Muscle layer of duodenum (tissue), 2 donors: ENCODE results near the gene NAMPT.

Experiments used
- H3K27ac ChIP-seq: one replicate; pipeline ENCODE4 v1.7.0; 2013; ENCODE audit warnings: mild to moderate bottlenecking, low read length
- H3K27me3 ChIP-seq: one replicate; pipeline ENCODE4 v1.7.0; 2013; ENCODE audit warnings: low read depth, mild to moderate bottlenecking, control low read depth, low read length
- H3K36me3 ChIP-seq, 2 donors: one replicate each; pipeline ENCODE4 v1.7.0; 2013; ENCODE audit warnings: low read length in 2 of 2, control low read depth in 1 of 2, mild to moderate bottlenecking in 1 of 2; ENCODE audit not compliant: insufficient read depth in 2 of 2, control insufficient read depth in 1 of 2
- H3K4me1 ChIP-seq, 2 donors: one replicate each; pipeline ENCODE4 v1.7.0; 2013; ENCODE audit warnings: low read length in 2 of 2, mild to moderate bottlenecking in 2 of 2, control low read depth in 1 of 2, moderate library complexity in 1 of 2; ENCODE audit not compliant: insufficient read depth in 2 of 2, control insufficient read depth in 1 of 2
- H3K4me3 ChIP-seq, 2 donors: one replicate each; pipeline ENCODE4 v1.7.0; 2013; ENCODE audit warnings: low read length in 2 of 2, low read depth in 1 of 2, mild to moderate bottlenecking in 1 of 2
- H3K9me3 ChIP-seq, 2 donors: one replicate each; pipeline ENCODE4 v1.7.0; 2013; ENCODE audit warnings: low read length in 2 of 2, control low read depth in 1 of 2, mild to moderate bottlenecking in 1 of 2; ENCODE audit not compliant: control insufficient read depth in 1 of 2
- donor health status: healthy.

NAMPT gene

GRCh38 chr7:106248600-106248999 lies 36.2 kb downstream of the NAMPT start:
- Histone ChIP-seq H3K36me3 (peaks cover 43% of the 10 kb centered on the region in 2 donors), H3K9me3 (no peaks in the 10 kb centered on the region), H3K4me3 (no peak overlapping the region), H3K4me1 (no peaks in the 10 kb centered on the region), H3K27ac (no peak overlapping the region), H3K27me3 (no peaks in the 10 kb centered on the region)

DNA sequence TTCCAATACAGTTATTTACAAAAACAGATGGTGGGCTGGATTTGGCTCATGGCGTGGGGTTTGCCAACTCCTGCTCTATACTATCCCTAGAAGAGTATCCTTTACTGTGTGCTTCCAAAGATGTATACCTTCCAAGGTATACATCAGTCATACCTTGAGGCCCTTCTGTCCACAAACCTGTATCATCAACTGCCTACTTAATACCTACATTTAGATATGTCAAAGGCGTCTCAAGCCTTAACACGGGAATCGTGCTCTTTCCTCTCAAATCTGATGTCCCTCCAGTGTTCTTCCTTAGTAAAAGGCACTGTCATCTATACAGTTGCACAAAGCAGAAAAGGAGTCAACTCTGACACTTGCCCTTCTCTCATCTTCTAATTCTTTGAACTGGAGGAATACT lies 36.9 kb downstream of the NAMPT start:
- no peak overlapping the region for H3K27ac ChIP-seq
- no peaks in the 10 kb centered on the region for H3K27me3 ChIP-seq
- H3K4me3 ChIP-seq = no peak overlapping the region
- H3K9me3 ChIP-seq = no peaks in the 10 kb centered on the region
- H3K4me1 ChIP-seq = no peaks in the 10 kb centered on the region
- H3K36me3 ChIP-seq = peaks cover 35 to 36% of the 10 kb centered on the region in 2 donors

GRCh38 chr7:106246902-106247711 lies 37.7 kb downstream of the NAMPT start:
- no peaks in the 10 kb centered on the region for H3K9me3 ChIP-seq
- no peak overlapping the region for H3K4me3 ChIP-seq
- peaks cover 29% of the 10 kb centered on the region in 2 donors for H3K36me3 ChIP-seq
- no peaks in the 10 kb centered on the region for H3K27me3 ChIP-seq
- no peak overlapping the region for H3K27ac ChIP-seq
- no peaks in the 10 kb centered on the region for H3K4me1 ChIP-seq

DNA sequence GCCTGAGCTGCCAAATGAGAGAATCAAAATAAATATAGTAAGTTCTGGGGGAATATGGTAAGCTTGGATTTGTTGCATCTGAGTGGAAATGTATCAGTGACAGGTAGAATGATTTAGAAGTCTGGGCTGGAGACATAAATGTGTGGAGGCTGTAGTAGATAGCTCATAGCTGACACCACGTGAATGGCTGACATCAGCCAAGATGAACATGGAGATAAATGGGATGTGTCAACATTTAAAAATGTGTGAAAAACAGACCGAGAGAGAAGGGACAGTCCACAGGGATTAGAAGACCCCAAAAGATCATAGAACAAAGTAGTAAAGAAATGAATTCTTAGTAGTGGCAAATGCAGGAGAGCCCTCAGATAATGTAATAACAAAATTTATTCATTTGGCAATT lies 40.9 kb downstream of the NAMPT start:
- Histone ChIP-seq H3K4me1 (no peaks in the 10 kb centered on the region), H3K9me3 (no peaks in the 10 kb centered on the region), H3K27ac (no peak overlapping the region), H3K36me3 (peaks cover 12 to 13% of the 10 kb centered on the region in 2 donors), H3K27me3 (no peaks in the 10 kb centered on the region), H3K4me3 (no peak overlapping the region)

DNA sequence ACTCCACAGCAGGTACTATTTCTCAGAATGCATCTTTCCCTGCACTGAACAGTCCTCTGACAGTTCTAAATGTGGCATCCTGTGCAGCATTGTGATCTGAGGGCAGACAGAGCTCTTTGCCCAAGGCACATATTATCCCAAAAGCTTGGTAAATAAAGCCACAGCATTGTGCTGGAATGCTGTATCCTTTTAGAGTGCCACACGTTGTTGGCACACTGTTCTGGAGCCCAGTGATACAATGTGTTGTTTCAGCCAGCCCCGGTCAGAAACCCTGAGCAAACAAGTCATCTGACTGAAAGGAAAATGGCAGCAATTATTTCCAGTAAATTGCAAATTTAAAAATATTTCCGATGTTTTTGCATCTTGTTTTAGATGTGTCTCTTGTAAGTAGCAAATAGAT lies 45.4 kb downstream of the NAMPT start:
- H3K4me3 ChIP-seq = no peak overlapping the region
- no peaks in the 10 kb centered on the region for H3K36me3 ChIP-seq
- H3K27ac ChIP-seq = no peak overlapping the region
- no peaks in the 10 kb centered on the region for H3K27me3 ChIP-seq
- no peaks in the 10 kb centered on the region for H3K4me1 ChIP-seq
- H3K9me3 ChIP-seq = no peaks in the 10 kb centered on the region

DNA sequence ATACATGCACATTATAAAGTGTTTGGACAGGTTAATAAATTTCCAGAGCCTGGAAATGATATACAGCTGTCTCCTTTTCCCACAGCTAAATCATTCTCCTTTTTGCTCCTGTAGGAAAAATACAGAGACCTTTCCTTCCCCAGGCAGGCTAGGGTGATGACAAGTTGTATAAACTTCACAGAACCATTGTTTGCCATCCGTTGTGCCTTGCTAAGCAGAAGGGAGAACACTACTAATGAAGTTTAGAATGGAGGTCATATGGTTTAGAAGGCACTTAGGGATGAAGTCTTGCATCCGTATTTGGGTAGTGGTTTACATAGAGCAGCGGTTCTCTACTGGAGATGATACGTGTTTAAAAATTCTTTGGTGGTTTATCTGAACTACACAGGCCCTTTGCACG lies 46.0 kb downstream of the NAMPT start:
- Histone ChIP-seq H3K36me3 (no peaks in the 10 kb centered on the region), H3K4me1 (no peaks in the 10 kb centered on the region), H3K4me3 (no peak overlapping the region), H3K27ac (peak overlapping the region; percentile 43), H3K9me3 (no peaks in the 10 kb centered on the region), H3K27me3 (no peaks in the 10 kb centered on the region)

- no peak overlapping the region for H3K27ac ChIP-seq
Measured at GRCh38 chr7:106236065-106236464, 48.7 kb downstream of the NAMPT start.

GRCh38 chr7:106234425-106234824 lies 50.4 kb downstream of the NAMPT start:
- Histone ChIP-seq H3K4me3 (no peak overlapping the region), H3K36me3 (no peaks in the 10 kb centered on the region), H3K27me3 (no peaks in the 10 kb centered on the region), H3K9me3 (no peaks in the 10 kb centered on the region), H3K27ac (no peak overlapping the region), H3K4me1 (no peaks in the 10 kb centered on the region)

More at GRCh38 chr7:106236065-106236464, 48.7 kb downstream of the NAMPT start:
- no peaks in the 10 kb centered on the region for H3K9me3 ChIP-seq
- no peaks in the 10 kb centered on the region for H3K4me1 ChIP-seq
- no peak overlapping the region for H3K4me3 ChIP-seq
- no peaks in the 10 kb centered on the region for H3K36me3 ChIP-seq
- H3K27me3 ChIP-seq = no peaks in the 10 kb centered on the region

DNA sequence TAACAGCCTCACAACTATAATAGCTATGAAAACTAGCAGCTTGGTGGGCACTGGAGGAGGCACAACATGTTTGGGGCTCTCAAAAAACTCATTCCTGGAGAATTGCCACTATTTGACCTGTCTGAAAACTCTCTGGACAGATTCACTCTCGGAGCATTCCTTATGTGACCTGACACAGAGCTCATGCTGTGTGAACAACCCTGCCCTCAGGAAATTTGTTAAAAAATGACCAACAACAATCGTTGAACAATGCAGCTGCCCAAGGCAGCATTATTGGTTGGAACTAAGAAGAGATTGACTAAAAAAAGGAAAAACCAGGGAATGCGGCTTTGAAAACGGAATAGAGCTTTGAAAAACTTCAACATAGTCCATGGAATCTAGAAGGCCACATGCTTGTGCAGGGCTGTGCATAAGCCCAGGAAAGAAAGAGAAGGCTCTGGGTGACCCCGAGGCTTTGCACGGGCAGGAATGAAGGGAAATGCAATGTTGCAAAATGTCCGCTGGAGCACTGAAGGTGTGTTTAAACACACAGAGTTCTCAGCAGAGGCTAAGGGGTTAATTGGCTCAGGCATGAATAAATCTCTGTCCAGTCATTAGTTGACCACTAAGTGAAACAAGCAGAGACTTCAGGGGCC lies 52.8 kb downstream of the NAMPT start:
- Histone ChIP-seq H3K27ac (no peak overlapping the region), H3K27me3 (no peaks in the 10 kb centered on the region), H3K36me3 (no peaks in the 10 kb centered on the region), H3K9me3 (no peaks in the 10 kb centered on the region), H3K4me3 (no peak overlapping the region), H3K4me1 (no peaks in the 10 kb centered on the region)

DNA sequence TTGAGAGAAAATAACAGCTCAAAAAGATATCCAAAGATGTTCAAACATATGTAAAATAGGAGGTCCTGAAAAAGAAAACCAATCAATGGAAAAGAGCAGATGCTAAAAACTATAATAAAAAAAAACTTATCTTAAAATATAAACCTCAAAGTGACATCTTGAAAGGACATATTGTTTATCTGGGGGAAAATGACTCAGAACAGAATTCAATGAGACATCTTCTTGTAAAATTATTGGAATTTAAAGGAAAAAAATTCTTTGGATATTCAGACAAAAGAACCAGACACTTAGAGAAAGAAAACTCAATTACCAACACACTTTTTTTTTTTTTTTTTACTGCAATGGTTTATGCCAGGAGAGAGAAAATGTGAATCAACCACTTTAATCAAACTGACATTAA lies 58.9 kb downstream of the NAMPT start:
- H3K27me3 ChIP-seq = no peaks in the 10 kb centered on the region
- H3K27ac ChIP-seq = no peak overlapping the region
- H3K4me1 ChIP-seq = no peaks in the 10 kb centered on the region
- H3K4me3 ChIP-seq = no peak overlapping the region
- H3K9me3 ChIP-seq = no peaks in the 10 kb centered on the region
- H3K36me3 ChIP-seq = no peaks in the 10 kb centered on the region

DNA sequence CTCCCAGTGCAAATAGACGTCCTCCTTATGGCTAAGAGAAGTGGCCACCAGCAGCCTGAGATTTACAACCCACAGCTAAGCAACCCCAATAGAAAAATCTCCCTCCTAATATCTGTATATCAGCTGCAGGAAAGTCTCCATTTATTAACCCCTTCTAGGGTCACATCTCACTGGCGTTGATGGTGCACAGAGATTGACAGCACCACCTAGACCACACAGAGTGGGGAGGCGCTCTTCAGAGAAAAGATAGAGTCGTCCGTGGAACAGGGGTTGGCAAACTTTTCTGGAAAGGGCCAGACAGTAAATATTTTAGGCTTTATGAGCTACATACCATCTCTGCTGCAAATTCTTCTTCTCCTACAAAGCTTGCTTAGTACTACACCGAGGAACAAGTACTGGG lies 60.0 kb downstream of the NAMPT start:
- Histone ChIP-seq H3K27ac (no peak overlapping the region), H3K4me3 (no peak overlapping the region), H3K9me3 (no peaks in the 10 kb centered on the region), H3K4me1 (no peaks in the 10 kb centered on the region), H3K27me3 (no peaks in the 10 kb centered on the region), H3K36me3 (no peaks in the 10 kb centered on the region)
